Hematopoietic multipotent progenitor cell treated with erythropoietin and hydrocortisone succinate and interleukin-3 and kit ligand, for 4 days (in vitro differentiated cells): ENCODE data around the gene ZIC5.

Experiments used
- DNase-seq: peaks from one replicate; pipeline ENCODE4 v3.0.0-alpha.2; 2015

The ZIC5 gene

DNA sequence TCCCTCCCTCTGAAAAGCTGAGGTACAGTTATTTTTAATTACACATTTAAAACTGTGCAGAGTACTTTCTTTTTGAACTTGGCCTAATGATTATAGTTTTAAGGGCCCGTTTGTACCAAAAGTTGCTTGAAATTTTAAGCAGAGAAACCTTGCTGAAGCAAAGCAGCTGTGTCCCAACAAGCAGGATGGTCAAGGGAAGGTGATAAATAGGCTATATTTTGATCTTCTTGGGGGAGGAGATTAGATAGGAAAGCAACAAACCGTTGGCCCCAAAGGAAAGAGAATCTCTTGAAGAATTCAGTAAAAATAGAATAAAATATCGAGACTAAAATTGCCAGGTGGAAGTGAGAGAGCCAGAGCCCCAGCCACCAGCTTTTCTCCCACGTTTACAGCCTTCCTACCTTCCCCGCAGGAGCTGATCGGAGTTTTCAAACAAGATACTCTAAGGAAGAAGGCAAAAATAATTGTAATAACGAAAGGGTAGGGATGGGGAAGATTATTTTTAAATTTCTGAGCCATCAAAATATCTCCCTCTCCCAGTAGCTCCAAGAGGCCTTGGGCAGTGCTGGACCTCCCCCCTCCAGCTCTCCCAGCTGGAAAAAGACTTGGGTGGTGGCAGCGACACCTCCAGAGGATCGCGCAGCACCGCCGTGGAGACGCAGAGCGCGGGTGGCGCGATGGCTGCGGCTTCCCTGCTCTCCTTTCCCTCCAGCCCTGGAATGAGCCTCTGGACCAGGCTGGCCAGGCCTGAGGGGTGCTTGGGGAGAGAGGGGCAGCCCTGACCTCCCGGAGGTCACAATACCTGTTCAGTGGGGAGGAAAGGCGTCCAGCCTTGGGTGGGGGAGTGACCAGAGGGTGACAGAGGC, 15.8 kb upstream of the ZIC5 start:
- DNase-seq = no peak

DNA sequence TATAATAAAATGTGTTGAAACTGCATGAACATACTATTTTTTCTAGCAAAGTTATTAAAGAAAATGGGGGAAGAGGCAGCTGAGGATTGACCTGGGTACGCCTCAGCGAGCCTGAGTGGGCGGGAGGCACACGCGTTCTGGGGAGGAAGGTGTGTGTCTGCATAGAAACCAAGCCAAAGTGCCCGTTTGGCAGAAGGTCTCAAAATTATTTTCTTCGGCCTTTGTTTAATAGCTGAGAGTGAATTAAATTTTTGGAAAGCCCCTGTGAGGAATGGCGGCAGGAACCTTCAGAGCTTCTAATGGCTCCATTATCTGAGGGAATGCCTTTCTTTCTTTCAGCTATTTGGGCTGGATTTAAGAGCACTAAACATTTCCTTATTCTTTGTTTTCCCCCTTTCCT, 15.2 kb upstream of the ZIC5 start:
- no peak for DNase-seq

DNA sequence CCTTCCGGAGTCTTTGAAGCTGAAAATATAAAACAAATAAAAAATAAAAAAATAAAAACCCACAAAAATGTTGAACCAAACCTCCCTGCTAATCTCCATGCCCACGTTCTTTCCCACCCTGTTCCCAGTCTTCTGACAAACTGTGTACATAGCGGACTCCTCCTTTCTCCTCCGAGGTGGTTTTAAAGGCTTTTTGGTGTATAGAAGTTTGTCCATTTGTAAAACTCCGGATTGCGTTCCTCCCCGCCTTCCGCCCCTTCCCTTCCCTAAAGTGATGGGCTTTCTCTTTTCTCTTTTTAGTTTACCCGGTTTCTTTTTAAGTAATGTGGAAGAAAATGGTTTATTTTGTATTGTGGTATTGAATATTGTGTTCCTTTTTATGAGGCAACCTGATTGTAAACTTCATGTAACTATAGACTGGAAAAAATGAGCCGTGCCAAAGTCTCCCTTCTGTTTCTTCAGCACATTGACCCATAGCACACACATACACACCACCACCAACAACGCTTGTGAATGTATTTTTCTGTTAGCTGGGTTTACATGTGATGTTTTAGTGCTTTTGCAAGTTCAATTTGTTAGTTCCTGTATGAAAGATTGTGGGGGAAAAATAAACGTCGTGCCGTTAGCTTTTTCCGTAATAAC, 14.4 kb upstream of the ZIC5 start:
- no peak for DNase-seq

DNA sequence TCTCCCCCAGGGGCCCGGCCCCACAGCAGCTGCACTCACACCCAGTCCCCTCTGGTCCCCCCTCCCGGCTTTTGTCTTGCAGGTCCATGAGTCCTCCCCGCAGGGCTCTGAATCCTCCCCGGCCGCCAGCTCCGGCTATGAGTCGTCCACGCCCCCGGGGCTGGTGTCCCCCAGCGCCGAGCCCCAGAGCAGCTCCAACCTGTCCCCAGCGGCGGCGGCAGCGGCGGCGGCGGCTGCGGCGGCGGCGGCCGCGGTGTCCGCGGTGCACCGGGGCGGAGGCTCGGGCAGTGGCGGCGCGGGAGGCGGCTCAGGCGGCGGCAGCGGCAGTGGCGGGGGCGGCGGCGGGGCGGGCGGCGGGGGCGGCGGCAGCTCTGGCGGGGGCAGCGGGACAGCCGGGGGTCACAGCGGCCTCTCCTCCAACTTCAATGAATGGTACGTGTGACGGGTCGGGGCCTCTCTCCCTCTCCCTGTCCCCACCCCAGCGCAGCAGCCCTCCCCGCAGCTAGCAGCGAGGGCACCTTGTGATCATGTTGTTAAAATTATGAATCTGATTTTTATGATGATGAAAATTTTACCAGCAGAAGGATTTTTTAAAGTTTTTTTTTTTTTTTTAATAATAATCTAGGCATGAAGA, 13.8 kb upstream of the ZIC5 start:
- no peak for DNase-seq

DNA sequence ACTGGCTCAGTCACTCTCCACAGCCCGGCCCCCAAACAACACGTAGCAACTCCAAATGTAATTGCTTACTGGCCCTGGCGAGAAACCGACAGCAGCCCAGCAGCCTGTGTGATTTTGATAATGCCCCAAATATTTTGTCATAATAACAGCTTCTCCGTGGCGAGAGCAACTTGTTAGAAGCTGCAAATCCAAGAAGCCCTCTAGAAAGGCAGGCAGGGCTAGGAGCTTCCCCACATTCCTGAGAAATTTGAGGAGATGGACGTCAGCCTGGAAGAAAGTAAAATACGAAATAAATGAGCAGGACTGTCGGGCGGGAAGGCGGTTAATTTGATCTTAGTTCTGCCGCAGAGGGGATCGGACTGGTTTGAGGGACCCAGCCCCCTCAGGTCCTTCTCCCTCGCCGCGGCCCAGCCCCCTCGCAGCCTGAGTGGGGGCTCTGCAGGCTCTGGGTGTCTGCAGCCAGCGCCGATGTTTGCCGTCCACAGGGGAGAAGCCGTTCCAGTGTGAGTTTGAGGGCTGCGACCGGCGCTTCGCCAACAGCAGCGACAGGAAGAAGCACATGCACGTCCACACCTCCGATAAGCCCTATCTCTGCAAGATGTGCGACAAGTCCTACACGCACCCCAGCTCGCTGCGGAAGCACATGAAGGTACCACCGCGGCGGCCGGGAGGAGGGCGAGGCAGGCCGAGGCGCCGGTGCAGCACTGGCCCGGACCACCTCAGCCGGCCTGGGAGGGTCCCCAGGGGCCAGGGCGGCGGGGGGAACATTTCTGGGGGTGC, 13.1 kb upstream of the ZIC5 start:
- peak; percentile 53 for DNase-seq

DNA sequence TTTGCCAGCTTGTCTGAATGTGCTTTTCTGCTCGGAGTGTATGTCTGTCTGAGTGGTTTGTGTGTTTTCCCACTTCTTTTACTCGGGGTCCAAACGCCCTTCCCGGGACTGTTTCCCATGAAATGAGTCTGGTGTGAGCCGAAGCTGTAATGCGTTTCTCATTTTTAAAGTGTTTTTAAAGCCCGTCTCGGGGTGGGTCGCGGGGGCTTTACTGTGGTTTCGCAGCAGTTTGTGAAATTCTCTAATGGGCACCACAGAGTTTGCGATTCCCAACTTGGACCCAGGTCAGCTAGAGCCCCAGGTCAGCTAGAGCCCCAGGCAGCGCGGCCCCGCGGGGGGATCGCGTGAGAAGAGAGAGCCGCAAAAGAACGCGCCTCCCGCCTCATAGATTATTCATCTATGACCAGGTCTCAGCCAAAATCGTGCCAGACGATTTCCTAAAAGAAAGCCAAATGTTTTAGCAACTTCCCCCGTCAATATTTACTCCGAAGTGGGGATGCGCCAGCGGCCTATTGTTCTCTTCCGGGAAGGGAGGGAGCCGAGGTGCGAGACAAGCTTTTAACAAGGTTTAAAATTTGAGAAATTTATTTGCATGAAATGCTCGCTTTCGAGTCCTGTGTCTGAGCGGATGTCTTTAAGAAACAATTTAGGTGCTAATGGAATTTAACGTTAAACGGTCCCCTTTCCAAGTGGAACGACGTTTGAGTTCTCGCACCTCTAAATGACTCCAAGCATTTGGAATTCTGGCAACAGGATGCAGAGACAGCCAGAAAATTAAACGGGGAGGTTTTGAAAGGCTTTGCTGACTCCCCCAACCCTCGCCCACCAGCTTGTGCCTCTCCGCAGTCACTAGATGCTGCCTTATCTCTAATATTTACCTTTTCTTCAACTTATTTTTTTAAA, 12.2 kb upstream of the ZIC5 start:
- no peak for DNase-seq

DNA sequence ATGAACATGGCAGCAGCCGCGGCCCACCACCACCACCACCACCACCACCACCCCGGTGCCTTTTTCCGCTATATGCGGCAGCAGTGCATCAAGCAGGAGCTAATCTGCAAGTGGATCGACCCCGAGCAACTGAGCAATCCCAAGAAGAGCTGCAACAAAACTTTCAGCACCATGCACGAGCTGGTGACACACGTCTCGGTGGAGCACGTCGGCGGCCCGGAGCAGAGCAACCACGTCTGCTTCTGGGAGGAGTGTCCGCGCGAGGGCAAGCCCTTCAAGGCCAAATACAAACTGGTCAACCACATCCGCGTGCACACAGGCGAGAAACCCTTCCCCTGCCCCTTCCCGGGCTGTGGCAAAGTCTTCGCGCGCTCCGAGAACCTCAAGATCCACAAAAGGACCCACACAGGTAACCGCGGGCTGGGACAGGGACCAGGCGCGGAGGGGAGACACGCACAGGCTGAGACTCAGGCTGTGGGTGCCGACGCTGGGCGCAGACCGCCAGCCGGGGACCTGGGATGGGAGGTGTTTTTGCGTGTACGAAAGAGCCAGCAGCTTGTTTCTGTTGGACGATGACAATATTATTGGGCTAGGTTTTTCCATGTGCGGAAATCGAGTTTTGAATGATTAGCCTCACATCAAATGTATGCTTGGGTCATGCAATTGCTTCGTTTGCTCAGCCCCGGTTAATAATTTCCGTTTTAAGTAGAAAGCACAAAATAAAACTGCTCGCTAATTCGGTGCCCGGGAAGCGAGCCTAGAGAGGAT, 11.3 kb upstream of the ZIC5 start:
- DNase-seq = no peak

DNA sequence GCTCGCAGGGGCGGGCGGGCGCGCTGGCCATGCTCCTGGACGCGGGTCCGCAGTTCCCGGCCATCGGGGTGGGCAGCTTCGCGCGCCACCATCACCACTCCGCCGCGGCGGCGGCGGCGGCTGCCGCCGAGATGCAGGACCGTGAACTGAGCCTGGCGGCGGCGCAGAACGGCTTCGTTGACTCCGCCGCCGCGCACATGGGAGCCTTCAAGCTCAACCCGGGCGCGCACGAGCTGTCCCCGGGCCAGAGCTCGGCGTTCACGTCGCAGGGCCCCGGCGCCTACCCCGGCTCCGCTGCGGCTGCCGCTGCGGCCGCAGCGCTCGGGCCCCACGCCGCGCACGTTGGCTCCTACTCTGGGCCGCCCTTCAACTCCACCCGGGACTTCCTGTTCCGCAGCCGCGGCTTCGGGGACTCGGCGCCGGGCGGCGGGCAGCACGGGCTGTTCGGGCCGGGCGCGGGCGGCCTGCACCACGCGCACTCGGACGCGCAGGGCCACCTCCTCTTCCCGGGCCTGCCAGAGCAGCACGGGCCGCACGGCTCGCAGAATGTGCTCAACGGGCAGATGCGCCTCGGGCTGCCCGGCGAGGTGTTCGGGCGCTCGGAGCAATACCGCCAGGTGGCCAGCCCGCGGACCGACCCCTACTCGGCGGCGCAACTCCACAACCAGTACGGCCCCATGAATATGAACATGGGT, 10.6 kb upstream of the ZIC5 start:
- DNase-seq = peak; percentile 53

DNA sequence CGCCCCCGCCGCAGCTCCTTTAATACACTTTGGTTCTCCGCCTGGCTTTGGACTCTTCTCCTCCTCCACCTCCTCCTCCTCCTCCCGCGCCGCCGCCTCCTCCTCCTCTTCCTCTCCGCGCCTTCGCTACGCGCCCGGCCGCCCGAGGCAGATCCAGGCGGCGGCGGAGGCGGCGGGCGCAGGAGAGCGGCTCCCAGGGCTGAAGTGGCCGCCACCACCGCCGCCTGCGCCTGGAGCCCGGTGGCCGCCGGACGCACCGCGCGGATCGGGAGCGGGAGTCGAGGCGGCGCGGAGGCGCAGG, 10.1 kb upstream of the ZIC5 start, which contains the start of gene ZIC2:
Gene ZIC2 (plus strand): TSS at position 50 of the 301 bp plus-strand sequence. CDS start 281 bp downstream, outside the sequence.
- DNase-seq = no peak

DNA sequence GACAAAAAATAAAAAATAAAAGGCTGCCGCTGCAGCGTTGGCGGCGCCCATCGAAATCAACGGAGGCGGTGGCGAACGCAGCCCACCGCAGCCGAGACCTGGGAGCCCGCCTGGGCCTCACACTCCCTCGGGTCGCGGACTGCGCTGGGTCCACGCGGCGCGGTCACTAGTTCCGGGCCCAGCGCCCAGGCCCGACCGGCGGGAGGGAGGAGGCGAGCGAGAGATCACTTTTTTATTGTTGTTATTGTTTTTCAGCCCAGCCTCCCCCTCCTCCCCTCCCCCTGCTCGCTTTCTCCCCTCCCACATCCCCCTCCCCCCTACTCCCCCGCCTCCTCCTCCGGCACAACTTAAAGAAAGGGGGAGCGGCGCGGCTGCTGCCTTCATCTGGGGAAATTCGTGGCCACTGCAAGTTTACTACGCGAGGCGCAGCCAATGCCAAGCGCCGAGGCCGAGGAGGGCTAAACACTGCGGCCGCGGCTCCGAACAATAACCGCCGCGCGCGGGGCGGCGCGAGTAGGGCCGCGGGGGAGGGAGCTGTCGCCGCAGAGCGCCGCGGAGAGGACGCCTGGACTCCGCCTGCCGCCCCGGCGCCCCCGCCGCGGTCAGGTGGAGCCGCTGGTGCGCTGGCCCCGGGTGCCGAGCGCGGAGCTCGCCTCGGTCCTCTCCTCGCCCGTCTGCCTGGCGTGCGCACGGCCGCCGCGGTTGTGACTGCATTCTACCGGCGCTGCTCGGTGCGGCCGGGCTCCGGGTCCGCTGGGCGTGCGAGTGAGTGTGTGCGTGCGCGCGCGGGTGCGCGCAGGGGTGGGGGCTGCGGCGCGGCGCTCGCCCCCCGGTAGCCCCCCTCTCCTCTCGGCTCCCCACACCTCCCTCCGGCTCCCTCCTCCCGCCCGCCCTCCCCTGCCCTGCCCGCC, 9.5 kb upstream of the ZIC5 start:
- DNase-seq = peak; percentile 57

DNA sequence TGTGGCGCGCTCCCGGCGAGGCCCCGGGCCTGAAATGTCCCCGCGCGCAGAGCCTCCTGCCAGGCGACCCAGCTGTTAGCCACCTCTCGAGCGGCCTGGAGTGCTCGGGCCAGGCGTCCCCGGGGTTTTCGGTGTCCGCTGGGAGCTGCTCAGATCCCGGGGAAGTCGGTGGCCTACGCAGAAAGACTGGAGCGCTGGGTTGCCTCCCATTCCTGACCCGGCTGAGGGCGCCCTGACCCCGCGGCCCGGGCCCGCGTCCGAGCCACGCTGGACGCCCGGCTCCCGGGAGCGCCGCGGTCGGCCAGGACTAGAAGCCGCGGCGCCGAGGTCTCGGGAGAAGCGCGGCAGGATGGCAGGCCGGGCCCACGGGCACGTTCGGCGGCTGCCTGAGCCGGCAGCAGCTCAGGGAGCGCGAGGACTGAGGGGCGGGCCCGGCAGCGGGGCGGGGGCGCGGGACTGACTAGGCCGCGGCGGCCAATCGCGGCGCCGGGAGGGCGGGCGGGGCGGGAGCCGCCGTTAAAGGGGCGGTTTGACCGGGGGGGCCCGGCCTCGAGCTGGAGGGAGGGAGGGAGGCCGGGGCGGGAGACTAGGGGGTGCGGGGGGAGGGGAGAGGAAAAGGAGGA, 8.7 kb upstream of the ZIC5 start:
- peak; percentile 81 for DNase-seq

DNA sequence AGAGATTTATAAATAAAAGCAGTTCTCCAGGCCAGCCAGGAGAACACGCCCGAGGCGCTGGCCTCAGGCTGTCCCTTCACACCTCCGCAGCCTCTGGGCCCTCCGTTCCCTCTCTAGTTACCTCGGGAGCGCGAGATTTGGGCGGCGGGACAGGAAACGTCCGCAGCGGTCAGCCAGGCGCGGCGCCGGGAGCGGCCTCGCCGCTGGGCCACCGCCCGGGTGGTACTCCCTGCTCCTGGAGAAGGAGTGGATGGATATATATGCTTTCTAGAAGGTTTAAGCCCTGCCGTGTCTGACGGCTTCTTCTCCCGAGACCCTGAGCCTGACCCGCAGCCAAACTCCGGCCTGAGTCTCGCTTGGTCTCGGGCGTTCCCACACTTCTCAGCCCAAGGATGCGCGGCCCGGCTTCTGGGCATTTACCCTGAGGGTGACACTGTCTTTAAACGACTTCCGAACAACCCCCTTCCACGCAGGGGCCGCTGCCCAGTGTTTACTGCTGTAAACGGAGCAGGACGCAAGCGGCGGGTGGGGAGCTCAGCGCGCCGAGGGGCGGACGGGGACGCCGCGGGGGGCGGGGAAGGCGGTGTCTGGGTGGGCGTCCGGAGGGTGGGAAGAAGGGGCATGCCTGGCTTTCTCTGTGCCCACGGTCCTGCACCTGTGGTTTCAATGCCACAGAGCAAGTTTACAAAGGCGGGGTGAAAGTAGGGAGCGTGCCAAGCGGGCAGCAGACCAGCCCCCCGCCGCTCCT, 8.1 kb upstream of the ZIC5 start:
- DNase-seq = no peak

DNA sequence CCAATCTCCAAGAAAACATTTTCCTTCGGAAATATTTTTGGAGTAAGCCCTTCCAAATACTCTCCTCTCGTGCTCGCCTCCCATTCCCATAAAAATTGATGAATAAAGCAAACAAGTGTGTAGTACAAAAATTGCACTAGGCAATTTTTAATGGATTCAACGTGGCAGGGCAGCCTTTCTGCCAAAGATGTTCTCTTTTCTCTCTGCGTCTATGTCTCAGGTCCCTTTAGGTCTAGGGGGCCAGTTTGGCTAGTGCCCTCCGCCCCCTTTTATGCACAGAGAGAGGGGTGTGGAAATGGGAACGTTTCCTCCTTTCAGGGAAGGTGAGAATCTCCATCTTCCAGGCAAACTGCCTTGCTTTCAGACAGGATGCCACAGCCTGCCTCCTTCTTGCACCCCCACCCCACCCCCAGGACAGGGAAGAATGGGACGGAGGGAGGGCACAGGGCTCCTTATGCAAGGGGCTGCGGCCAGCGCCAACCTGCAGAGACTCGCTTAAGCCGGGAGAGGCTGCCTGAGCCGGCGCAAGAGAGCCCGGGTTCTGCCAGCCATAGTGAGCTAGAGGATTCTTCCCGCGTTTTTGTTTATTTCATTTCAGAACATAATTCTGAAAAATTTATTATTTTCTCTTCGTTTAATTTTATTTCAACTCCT, 7.4 kb upstream of the ZIC5 start:
- no peak for DNase-seq

DNA sequence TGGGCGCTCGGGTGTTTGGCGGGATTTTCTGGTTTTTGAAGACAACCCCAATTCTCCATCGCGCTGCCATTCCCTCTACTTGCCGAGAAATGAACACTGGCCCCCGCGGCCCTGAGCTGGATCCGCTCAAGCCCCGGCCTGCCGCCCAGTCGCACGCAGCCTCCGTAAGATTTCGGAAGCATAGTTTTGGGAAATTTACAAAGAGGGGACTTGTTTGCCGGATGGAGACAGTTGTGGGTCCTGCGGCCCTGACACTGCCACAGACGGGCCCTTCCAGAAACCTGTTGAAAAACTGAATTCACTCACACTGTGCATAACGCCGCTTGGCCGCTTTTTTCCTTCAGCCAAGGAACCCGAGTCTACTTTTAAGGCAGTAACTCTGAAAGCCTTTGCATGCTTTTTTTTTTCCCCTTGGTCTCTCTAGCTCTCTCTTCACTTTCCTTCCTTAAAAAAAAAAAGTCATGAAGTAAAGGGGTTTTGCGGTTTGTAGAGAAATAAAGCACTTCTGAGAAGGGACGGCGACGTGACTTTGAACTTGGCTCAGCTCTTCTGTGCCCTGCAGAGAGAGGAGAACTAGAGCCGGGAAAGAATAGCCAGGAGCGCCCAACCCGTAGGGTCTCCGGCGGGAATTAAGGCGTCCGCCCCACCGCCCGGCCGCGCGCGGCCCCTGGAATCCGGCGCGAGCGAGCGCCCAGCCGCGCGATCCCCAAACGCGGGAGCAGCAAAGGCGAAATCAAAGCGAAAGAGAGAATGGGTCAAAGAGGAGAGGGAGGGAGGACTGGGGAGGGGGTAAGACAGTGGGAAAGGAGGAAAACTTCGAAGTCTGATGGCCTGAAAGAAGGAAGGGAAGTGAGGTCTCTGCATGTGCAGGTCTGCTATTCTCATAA, 6.6 kb upstream of the ZIC5 start:
- DNase-seq = no peak

DNA sequence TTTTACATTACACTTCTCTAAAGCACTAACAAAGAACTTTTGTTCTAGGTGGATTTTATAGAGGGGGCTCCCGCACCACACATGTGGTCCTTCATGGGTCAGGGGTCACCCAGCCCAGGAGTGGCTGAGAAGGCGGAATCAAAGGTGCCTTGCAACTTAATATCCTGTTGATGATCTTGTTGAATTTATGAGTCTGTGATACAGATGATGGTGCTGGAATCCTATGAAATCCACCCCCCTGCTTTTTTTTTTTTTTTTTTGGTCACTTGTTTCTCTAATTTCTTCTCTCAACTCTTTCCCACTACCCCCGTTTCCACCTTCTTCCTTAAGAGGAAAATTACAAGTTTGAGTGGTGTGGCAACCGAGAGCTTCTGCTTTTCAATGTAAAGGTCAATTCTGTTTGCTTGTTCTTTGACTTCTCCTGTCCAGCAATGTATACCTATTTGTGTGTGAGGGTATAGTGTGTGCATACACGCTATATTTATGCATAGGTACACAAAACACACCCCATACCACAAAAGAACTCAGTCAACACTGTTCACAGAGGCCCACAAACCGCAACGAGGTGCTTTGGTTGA, 5.9 kb upstream of the ZIC5 start:
- no peak for DNase-seq

DNA sequence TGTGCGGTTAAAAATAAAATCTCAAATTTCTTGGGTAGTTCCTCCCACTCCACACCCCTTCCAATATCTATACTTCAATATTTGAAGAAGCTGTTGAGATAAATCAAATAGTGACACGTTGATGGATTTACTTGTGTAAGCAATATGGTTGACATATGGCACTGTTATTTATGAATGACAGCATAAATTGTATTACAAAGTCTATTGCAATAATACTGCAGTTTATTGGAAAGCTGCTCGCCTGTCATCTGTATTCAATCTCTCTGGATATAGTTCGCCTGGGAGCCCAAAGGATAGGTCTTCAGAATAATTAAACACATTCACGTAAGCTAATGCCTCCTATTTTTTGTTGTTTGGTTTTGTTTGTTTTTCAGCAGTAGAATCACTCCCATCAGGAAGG, 5.0 kb upstream of the ZIC5 start:
- DNase-seq = no peak
